ENCODE measurements around the gene PTPRN2.

DNA sequence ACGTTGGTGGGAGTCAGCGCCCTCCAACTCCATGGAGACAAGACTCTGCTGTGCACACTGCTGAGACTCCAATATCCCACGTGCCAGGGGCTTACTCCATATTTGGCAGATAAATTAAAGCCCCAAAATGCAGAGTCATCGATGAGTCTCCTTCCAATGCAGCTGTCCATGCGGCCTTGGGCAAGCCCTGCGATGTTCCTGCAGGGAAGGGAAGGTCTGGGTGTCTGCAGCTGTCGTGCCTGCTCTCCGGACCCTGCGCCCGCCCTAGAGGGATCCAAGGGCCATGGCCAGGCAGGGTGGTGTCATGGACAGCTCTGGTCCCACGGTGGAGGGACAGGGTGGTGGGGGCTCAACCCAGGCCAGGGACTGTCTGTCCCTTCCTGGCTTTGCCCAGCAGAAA, 185.2 kb downstream of the PTPRN2 start:
- no peak for TF ChIP-seq GATA2 (IDR thresholded peaks at IDR 0.05; ENCODE audit: low read depth, low read length)
- TF ChIP-seq GATA3 (IDR thresholded peaks at IDR 0.05; ENCODE audit: low read depth, low read length): no peak

Measured in SH-SY5Y (cell line).